K562 (cell line): Measurements from ENCODE around the gene CPE. TPM values are rescaled to one million over a fixed set of nuclear protein-coding genes. Genes with fewer than 3 reads are reported as not detected.

ENCODE experiments used
- ATAC-seq: fragments of 200-7000 bp; cut with Tn5 transposase; 3 replicates; pipeline ENCODE4 v1.9.1; 2020; ENCODE audit warnings: moderate library complexity
- BruUV-seq: library from RNA; stranded (reverse); fragments of 400-500 nt; replicated peaks from 2 replicates; lab custom pipeline; 2021; lab: Mats Ljungman, UMichigan
- CTCF ChIA-PET: fragments of 300-600 bp; formaldehyde crosslinking; extraction: SDS; loops from one replicate; lab custom pipeline; 2021; ENCODE audit warnings: low intra/inter-chr PET ratio; lab: Yijun Ruan, JAX
- POLR2A ChIA-PET: fragments of 300-600, 350-650 bp; sonication (Branson Sonifier 250); formaldehyde crosslinking; extraction: SDS; loops from one replicate; lab custom pipeline; 2021; ENCODE audit warnings: antibody characterized with exemption, inconsistent platforms; lab: Yijun Ruan, JAX
- DNase-seq, 4 experiments: peaks; one replicate each; pipeline versions ENCODE4 v3.0.0 to v3.0.0-alpha.2; 2011 to 2018; ENCODE audit warnings: low spot score in 3 of 4, mixed read lengths in 3 of 4; ENCODE audit errors: extremely low read depth in 1 of 4
- FAIRE-seq: peaks from 2 replicates; lab custom pipeline; 2011; peaks lifted over from hg19 to GRCh38; lab: Jason Lieb, UNC
- H2AFZ ChIP-seq: 2 replicates; pipeline ENCODE4 v1.6.0; 2011; ENCODE audit warnings: low read depth, low read length, control low read depth, inconsistent platforms
- H3K27ac ChIP-seq: fragments of 200-600 bp; 3 replicates; pipeline ENCODE4 v1.8.0; 2011; ENCODE audit warnings: low read depth, mild to moderate bottlenecking, control low read depth, inconsistent platforms, low read length, moderate library complexity, mixed read lengths; ENCODE audit errors: extremely low read depth
- H3K27me3 ChIP-seq, 2 experiments: fragments of 300-600 bp in 1 of 2; 2 replicates in 1 of 2; 3 replicates in 1 of 2; pipeline versions ENCODE4 v1.6.0 to v1.8.0; 2011; ENCODE audit warnings: inconsistent platforms in 2 of 2, low read length in 2 of 2, mild to moderate bottlenecking in 1 of 2, mixed read lengths in 1 of 2, moderate library complexity in 1 of 2; ENCODE audit not compliant: control insufficient read depth in 2 of 2, insufficient read depth in 2 of 2
- H3K36me3 ChIP-seq: fragments of 300-600 bp; 3 replicates; pipeline ENCODE4 v1.8.0; 2011; ENCODE audit warnings: mild to moderate bottlenecking, low read length, inconsistent platforms; ENCODE audit not compliant: control insufficient read depth, insufficient read depth
- H3K4me1 ChIP-seq, 2 experiments: fragments of 200-600 bp in 1 of 2; replicated peaks in 1 of 2; 2 replicates in 1 of 2; 3 replicates in 1 of 2; pipeline versions ENCODE4 v1.5.1 to v1.8.0; 2011; ENCODE audit warnings: inconsistent platforms in 2 of 2, low read length in 2 of 2, mild to moderate bottlenecking in 1 of 2, mixed read lengths in 1 of 2, moderate library complexity in 1 of 2; ENCODE audit not compliant: control insufficient read depth in 2 of 2, insufficient read depth in 2 of 2
- H3K4me2 ChIP-seq: 2 replicates; pipeline ENCODE4 v1.6.1; 2011; ENCODE audit warnings: low read length, control low read depth, inconsistent platforms, mixed read lengths; ENCODE audit not compliant: insufficient read depth
- H3K4me3 ChIP-seq: fragments of 200-600 bp; sonication (generic), shearing (Covaris generic); 2 replicates; pipeline ENCODE4 v1.5.1; 2016; ENCODE audit warnings: control low read depth, inconsistent platforms
- H3K79me2 ChIP-seq: fragments of 200-600 bp; 3 replicates; pipeline ENCODE4 v1.8.0; 2011; ENCODE audit warnings: low read length, inconsistent platforms; ENCODE audit not compliant: control insufficient read depth, insufficient read depth
- H3K9ac ChIP-seq, 2 experiments: 2 replicates each; pipeline versions ENCODE4 v1.6.0 to v1.6.1; 2011; ENCODE audit warnings: low read depth in 2 of 2, low read length in 2 of 2, control low read depth in 1 of 2, inconsistent platforms in 1 of 2, mild to moderate bottlenecking in 1 of 2, mixed read lengths in 1 of 2; ENCODE audit not compliant: insufficient read depth in 1 of 2
- H3K9me1 ChIP-seq: one replicate; pipeline ENCODE4 v1.6.0; 2011; ENCODE audit warnings: inconsistent platforms, mild to moderate bottlenecking, low read length, moderate library complexity; ENCODE audit not compliant: control insufficient read depth, insufficient read depth
- H3K9me3 ChIP-seq: replicated peaks from 2 replicates; pipeline ENCODE4 v1.5.1; 2011; ENCODE audit warnings: low read depth, low read length, inconsistent platforms; ENCODE audit not compliant: control insufficient read depth, insufficient read depth
- H4K20me1 ChIP-seq: replicated peaks from 2 replicates; pipeline ENCODE4 v1.6.1; 2011; ENCODE audit warnings: low read length, inconsistent platforms, mixed read lengths; ENCODE audit not compliant: control insufficient read depth, insufficient read depth
- NCOA2 ChIP-seq, 2 experiments: fragments of 450-650 bp; IDR thresholded peaks; 2 replicates each; pipeline ENCODE4 v1.6.1; 2018; ENCODE audit warnings: mild to moderate bottlenecking in 2 of 2, moderate library complexity in 1 of 2; ENCODE audit not compliant: partially characterized antibody in 2 of 2
- RBBP5 ChIP-seq: fragments of 200-600 bp; sonication (generic); IDR thresholded peaks from 2 replicates; pipeline ENCODE4 v1.6.1; 2012; ENCODE audit warnings: borderline replicate concordance, mild to moderate bottlenecking, low read length, control low read depth, inconsistent platforms; ENCODE audit not compliant: insufficient read depth, poor library complexity, severe bottlenecking
- TAF7 ChIP-seq: fragments of 450-650 bp; IDR thresholded peaks from 2 replicates; pipeline ENCODE4 v1.6.1; 2016; ENCODE audit warnings: missing genetic modification characterization, missing compliant biosample characterization
- ZNF253 ChIP-seq: fragments of 250-450 bp; sonication (Bioruptor Pico); conservative IDR thresholded peaks from 2 replicates; pipeline ENCODE4 v1.6.1; 2021; ENCODE audit warnings: mild to moderate bottlenecking
- ZNF354B ChIP-seq: fragments of 250-450 bp; sonication (Bioruptor Pico); IDR thresholded peaks from 2 replicates; pipeline ENCODE4 v1.4.0; 2020
- WGBS: fragments of 100-300 bp; shearing (Covaris generic); methylation state at CpG from one replicate; pipeline ENCODE4 v1.1.6; 2016; ENCODE audit warnings: low coverage, mixed read lengths; ENCODE audit not compliant: insufficient coverage; ENCODE audit errors: missing lambda C conversion rate; 5-methylcytosine and 5-hydroxymethylcytosine counted together
- in situ Hi-C: fragments of 300-500 bp; cut with MboI; formaldehyde crosslinking; loops from 4 replicates; pipeline ENCODE4 v1.15.0; 2018; ENCODE audit warnings: inconsistent platforms, mixed read lengths
- intact Hi-C: fragments of 100-400 bp; cut with micrococcal nuclease; formaldehyde crosslinking; loops from 2 replicates; pipeline ENCODE4 v1.14.2; 2022
- polyA plus RNA-seq, 8 experiments: library from polyadenylated mRNA; depleted of rRNA in 4 of 8; stranded (reverse) in 5 of 8; unstranded in 3 of 8; fragments of >200 nt; fragmentation: Nextera tagmentation in 2 of 8; fragmentation: Illumina TruSeq in 1 of 8; extraction: Ambion mirVana in 2 of 8; extraction: Trizol in 1 of 8; gene quantifications; 2 replicates each; pipeline versions ENCODE4 v1.2.1 to v1.2.3, GENCODE V29; 2011 to 2014; ENCODE audit warnings: inconsistent platforms in 1 of 8, missing spikeins in 1 of 8
- total RNA-seq, 7 experiments: library from RNA; depleted of rRNA in 6 of 7; stranded (reverse); fragments of >200 nt in 6 of 7; fragmentation: Illumina TruSeq in 2 of 7; extraction: Trizol in 2 of 7; gene quantifications; 2 replicates each; pipeline versions ENCODE4 v1.2.1 to v1.2.3, GENCODE V29; 2011 to 2021; ENCODE audit warnings: low replicate concordance in 1 of 7
- TF ChIP-seq, protein P1 (sequence below), 3 experiments: fragments of 200-800 bp in 1 of 3; fragments of 250-450 bp in 1 of 3; fragments of 450-650 bp in 1 of 3; sonication (Bioruptor Pico) in 1 of 3; sonication (Bioruptor generic) in 1 of 3; formaldehyde crosslinking in 1 of 3; IDR thresholded peaks; 2 replicates each; pipeline versions ENCODE4 v1.6.1 to v1.8.0; 2016 to 2022; ENCODE audit warnings: mild to moderate bottlenecking in 2 of 3, missing genetic modification characterization in 2 of 3, missing compliant biosample characterization in 1 of 3, moderate library complexity in 1 of 3
- TF ChIP-seq, protein P2 (sequence below): fragments of 250-450 bp; sonication (Bioruptor Pico); IDR thresholded peaks from 2 replicates; pipeline ENCODE4 v1.4.0; 2020; ENCODE audit warnings: mild to moderate bottlenecking, moderate library complexity
- TF ChIP-seq, protein P3 (sequence below): fragments of 450-650 bp; IDR thresholded peaks from 2 replicates; pipeline ENCODE4 v1.7.0; 2016; ENCODE audit warnings: borderline replicate concordance

Gene CPE
- total and polyA plus RNA-seq, 9 of the 15 experiments (the other 6 are each of a cell fraction or from before 2014, with no cell fraction given): 0.04 to 0.16 (median 0.06) TPM; not detected in 4

GRCh38 chr4:165505958-165506837 is 127.4 kb downstream of the CPE start:
- ChIA-PET CTCF (no interaction called here), POLR2A (no interaction called here)
- in situ Hi-C loops: no loop called here
- Histone ChIP-seq H3K9ac (no peak overlapping the region), H3K4me1 (no peaks in the 10 kb centered on the region), H3K36me3 (no peaks in the 10 kb centered on the region), H3K27me3 (no peaks in the 10 kb centered on the region; a peak in 1 of 5 replicates), H3K27ac (no peak overlapping the region), H3K79me2 (no peaks in the 10 kb centered on the region), H4K20me1 (no peaks in the 10 kb centered on the region), H3K4me3 (no peak overlapping the region), H3K4me2 (no peak overlapping the region), H2AFZ (no peak overlapping the region), H3K9me3 (no peaks in the 10 kb centered on the region), H3K9me1 (no peaks in the 10 kb centered on the region)
- BruUV-seq: no TSS peak
- under 1% methylated on average over 7 of the region's 7 CpGs for WGBS
- ATAC-seq (no peak), FAIRE-seq (no peak), DNase-seq (no peak)
- intact Hi-C loops: no loop called here
- TF ChIP-seq, protein P1, sequence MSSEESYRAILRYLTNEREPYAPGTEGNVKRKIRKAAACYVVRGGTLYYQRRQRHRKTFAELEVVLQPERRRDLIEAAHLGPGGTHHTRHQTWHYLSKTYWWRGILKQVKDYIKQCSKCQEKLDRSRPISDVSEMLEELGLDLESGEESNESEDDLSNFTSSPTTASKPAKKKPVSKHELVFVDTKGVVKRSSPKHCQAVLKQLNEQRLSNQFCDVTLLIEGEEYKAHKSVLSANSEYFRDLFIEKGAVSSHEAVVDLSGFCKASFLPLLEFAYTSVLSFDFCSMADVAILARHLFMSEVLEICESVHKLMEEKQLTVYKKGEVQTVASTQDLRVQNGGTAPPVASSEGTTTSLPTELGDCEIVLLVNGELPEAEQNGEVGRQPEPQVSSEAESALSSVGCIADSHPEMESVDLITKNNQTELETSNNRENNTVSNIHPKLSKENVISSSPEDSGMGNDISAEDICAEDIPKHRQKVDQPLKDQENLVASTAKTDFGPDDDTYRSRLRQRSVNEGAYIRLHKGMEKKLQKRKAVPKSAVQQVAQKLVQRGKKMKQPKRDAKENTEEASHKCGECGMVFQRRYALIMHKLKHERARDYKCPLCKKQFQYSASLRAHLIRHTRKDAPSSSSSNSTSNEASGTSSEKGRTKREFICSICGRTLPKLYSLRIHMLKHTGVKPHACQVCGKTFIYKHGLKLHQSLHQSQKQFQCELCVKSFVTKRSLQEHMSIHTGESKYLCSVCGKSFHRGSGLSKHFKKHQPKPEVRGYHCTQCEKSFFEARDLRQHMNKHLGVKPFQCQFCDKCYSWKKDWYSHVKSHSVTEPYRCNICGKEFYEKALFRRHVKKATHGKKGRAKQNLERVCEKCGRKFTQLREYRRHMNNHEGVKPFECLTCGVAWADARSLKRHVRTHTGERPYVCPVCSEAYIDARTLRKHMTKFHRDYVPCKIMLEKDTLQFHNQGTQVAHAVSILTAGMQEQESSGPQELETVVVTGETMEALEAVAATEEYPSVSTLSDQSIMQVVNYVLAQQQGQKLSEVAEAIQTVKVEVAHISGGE (CRISPR knock-in tag; IDR thresholded peaks at IDR 0.05): no peak
- TF ChIP-seq TAF7 (tag): no peak
- TF ChIP-seq NCOA2 (IDR thresholded peaks at IDR 0.05; ENCODE audit: partially characterized antibody in 2 of 2): no peak
- TF ChIP-seq, protein P2, sequence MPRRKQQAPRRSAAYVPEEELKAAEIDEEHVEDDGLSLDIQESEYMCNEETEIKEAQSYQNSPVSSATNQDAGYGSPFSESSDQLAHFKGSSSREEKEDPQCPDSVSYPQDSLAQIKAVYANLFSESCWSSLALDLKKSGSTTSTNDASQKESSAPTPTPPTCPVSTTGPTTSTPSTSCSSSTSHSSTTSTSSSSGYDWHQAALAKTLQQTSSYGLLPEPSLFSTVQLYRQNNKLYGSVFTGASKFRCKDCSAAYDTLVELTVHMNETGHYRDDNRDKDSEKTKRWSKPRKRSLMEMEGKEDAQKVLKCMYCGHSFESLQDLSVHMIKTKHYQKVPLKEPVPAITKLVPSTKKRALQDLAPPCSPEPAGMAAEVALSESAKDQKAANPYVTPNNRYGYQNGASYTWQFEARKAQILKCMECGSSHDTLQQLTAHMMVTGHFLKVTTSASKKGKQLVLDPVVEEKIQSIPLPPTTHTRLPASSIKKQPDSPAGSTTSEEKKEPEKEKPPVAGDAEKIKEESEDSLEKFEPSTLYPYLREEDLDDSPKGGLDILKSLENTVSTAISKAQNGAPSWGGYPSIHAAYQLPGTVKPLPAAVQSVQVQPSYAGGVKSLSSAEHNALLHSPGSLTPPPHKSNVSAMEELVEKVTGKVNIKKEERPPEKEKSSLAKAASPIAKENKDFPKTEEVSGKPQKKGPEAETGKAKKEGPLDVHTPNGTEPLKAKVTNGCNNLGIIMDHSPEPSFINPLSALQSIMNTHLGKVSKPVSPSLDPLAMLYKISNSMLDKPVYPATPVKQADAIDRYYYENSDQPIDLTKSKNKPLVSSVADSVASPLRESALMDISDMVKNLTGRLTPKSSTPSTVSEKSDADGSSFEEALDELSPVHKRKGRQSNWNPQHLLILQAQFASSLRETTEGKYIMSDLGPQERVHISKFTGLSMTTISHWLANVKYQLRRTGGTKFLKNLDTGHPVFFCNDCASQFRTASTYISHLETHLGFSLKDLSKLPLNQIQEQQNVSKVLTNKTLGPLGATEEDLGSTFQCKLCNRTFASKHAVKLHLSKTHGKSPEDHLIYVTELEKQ: no peak
- TF ChIP-seq ZNF354B (CRISPR knock-in tag): no peak
- TF ChIP-seq RBBP5: no peak
- no peak for TF ChIP-seq ZNF253 (CRISPR knock-in tag)
- TF ChIP-seq, protein P3, sequence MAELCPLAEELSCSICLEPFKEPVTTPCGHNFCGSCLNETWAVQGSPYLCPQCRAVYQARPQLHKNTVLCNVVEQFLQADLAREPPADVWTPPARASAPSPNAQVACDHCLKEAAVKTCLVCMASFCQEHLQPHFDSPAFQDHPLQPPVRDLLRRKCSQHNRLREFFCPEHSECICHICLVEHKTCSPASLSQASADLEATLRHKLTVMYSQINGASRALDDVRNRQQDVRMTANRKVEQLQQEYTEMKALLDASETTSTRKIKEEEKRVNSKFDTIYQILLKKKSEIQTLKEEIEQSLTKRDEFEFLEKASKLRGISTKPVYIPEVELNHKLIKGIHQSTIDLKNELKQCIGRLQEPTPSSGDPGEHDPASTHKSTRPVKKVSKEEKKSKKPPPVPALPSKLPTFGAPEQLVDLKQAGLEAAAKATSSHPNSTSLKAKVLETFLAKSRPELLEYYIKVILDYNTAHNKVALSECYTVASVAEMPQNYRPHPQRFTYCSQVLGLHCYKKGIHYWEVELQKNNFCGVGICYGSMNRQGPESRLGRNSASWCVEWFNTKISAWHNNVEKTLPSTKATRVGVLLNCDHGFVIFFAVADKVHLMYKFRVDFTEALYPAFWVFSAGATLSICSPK: no peak
